Spleen (tissue), 7 donors: Measurements from ENCODE around the gene GAPDHS.

Source experiments
- CTCF ChIP-seq, 11 experiments: fragments of 200-600 bp in 7 of 11; fragments of 450-650 bp in 4 of 11; sonication (generic) in 4 of 11; IDR thresholded peaks in 8 of 11; conservative IDR thresholded peaks in 3 of 11; 1 replicate in 7 of 11; 2 replicates in 4 of 11; pipeline versions ENCODE4 v1.4.0 to v1.8.0; 2016 to 2021; ENCODE audit warnings: antibody characterized with exemption in 11 of 11, inconsistent platforms in 4 of 11, mild to moderate bottlenecking in 1 of 11
- POLR2A ChIP-seq, 3 donors: fragments of 450-650 bp; IDR thresholded peaks; one replicate each; pipeline ENCODE4 v1.5.1; 2017; ENCODE audit warnings: antibody characterized with exemption in 3 of 3, mild to moderate bottlenecking in 1 of 3
- POLR2AphosphoS5 ChIP-seq, 3 donors: sonication (generic); formaldehyde crosslinking; IDR thresholded peaks; one replicate each; pipeline ENCODE4 v1.5.1; 2017; ENCODE audit warnings: antibody characterized with exemption in 3 of 3
- donor health status: DM: no; HTN: no; CAD: no; lungs with moderate emphysema.
- donor health status: DM: no; HTN: no; CAD: no.
- donor health status: DM: no; HTN: no; CAD: no.

GRCh38 chr19:35545855-35546381 lies 12.7 kb downstream of the GAPDHS start:
- no peak for TF ChIP-seq CTCF (IDR thresholded peaks at IDR 0.05 in 8 of 11, conservative IDR thresholded peaks at IDR 0.05 in 3 of 11)
- no peak for TF ChIP-seq POLR2AphosphoS5 (IDR thresholded peaks at IDR 0.05)
- peak in 1 of 3 donors; percentile 0 for TF ChIP-seq POLR2A (IDR thresholded peaks at IDR 0.05)
